Keratinocyte (primary cell): ENCODE results near the gene FOXL3. TPM values are rescaled to one million over a fixed set of nuclear protein-coding genes. Genes with fewer than 3 reads are reported as not detected.

Experiments
- DNase-seq: peaks from one replicate; pipeline ENCODE4 v3.0.0-alpha.2; 2011; ENCODE audit warnings: low read depth, missing footprints, low spot score
- FAIRE-seq: peaks from 2 replicates; lab custom pipeline; 2011; peaks lifted over from hg19 to GRCh38; lab: Jason Lieb, UNC
- H2AFZ ChIP-seq: 2 replicates; pipeline ENCODE4 v1.6.0; 2012; ENCODE audit warnings: low read length, control low read depth, inconsistent platforms; ENCODE audit not compliant: control insufficient read depth
- H3K27ac ChIP-seq: 2 replicates; pipeline ENCODE4 v1.5.1; 2011; ENCODE audit warnings: low read length; ENCODE audit not compliant: control insufficient read depth, insufficient read depth
- H3K27me3 ChIP-seq: 3 replicates; pipeline ENCODE4 v1.6.0; 2011; ENCODE audit warnings: low read length; ENCODE audit not compliant: control insufficient read depth, insufficient read depth; ENCODE audit errors: extremely low read depth
- H3K36me3 ChIP-seq, 2 experiments: 2 replicates in 1 of 2; 3 replicates in 1 of 2; pipeline ENCODE4 v1.5.1; 2011; ENCODE audit warnings: low read length in 2 of 2, mild to moderate bottlenecking in 1 of 2; ENCODE audit not compliant: control insufficient read depth in 2 of 2, insufficient read depth in 2 of 2; ENCODE audit errors: extremely low read depth in 1 of 2
- H3K4me1 ChIP-seq: 3 replicates; pipeline ENCODE4 v1.5.1; 2011; ENCODE audit warnings: low read length; ENCODE audit not compliant: control insufficient read depth, insufficient read depth; ENCODE audit errors: extremely low read depth
- H3K4me2 ChIP-seq: 3 replicates; pipeline ENCODE4 v1.6.0; 2011; ENCODE audit warnings: low read depth, low read length; ENCODE audit not compliant: control insufficient read depth, insufficient read depth; ENCODE audit errors: extremely low read depth
- H3K4me3 ChIP-seq, 3 experiments: fragments of 200-600 bp in 1 of 3; sonication (generic) in 1 of 3; 2 replicates in 2 of 3; 3 replicates in 1 of 3; pipeline ENCODE4 v1.5.1; 2011 to 2016; ENCODE audit warnings: low read length in 3 of 3, mild to moderate bottlenecking in 3 of 3, control low read depth in 2 of 3, inconsistent platforms in 1 of 3, low read depth in 1 of 3, mixed read lengths in 1 of 3, mixed run types in 1 of 3, moderate library complexity in 1 of 3; ENCODE audit not compliant: control insufficient read depth in 2 of 3, insufficient read depth in 2 of 3; ENCODE audit errors: extremely low read depth in 1 of 3
- H3K79me2 ChIP-seq: 2 replicates; pipeline ENCODE4 v1.6.0; 2012; ENCODE audit warnings: low read length; ENCODE audit not compliant: control insufficient read depth, insufficient read depth
- H3K9ac ChIP-seq: 3 replicates; pipeline ENCODE4 v1.6.0; 2011; ENCODE audit warnings: low read length; ENCODE audit not compliant: control insufficient read depth, insufficient read depth; ENCODE audit errors: extremely low read depth
- H3K9me1 ChIP-seq: 3 replicates; pipeline ENCODE4 v1.6.0; 2011; ENCODE audit warnings: low read length; ENCODE audit not compliant: control insufficient read depth, insufficient read depth; ENCODE audit errors: extremely low read depth
- H3K9me3 ChIP-seq: 2 replicates; pipeline ENCODE4 v1.5.1; 2012; ENCODE audit warnings: low read depth, low read length; ENCODE audit not compliant: control insufficient read depth
- H4K20me1 ChIP-seq: 3 replicates; pipeline ENCODE4 v1.6.0; 2011; ENCODE audit warnings: low read length; ENCODE audit not compliant: control insufficient read depth, insufficient read depth; ENCODE audit errors: extremely low read depth
- EZH2 ChIP-seq: IDR thresholded peaks from one replicate; pipeline ENCODE4 v1.6.1; 2012; ENCODE audit warnings: inconsistent platforms, mild to moderate bottlenecking, low read length, moderate library complexity
- dilution Hi-C: fragments of 300-500 bp; cut with MboI; formaldehyde crosslinking; loops from one replicate; pipeline ENCODE4 v1.7.0; 2020; ENCODE audit warnings: low sequenced_read_pairs; ENCODE audit not compliant: extremely low pct_ligation_motif_present
- polyA plus RNA-seq, 5 experiments: library from polyadenylated mRNA; depleted of rRNA in 3 of 5; stranded (reverse) in 3 of 5; stranded (forward) in 1 of 5; unstranded in 1 of 5; fragments of >200 nt; gene quantifications; 1 replicate in 1 of 5; 2 replicates in 3 of 5; 3 replicates in 1 of 5; pipeline versions ENCODE4 v1.2.1 to v1.2.3, GENCODE V29; 2011 to 2012; ENCODE audit warnings: missing spikeins in 2 of 5, low read depth in 1 of 5, low replicate concordance in 1 of 5
- TF ChIP-seq, protein P1 (sequence below), 3 experiments: IDR thresholded peaks in 1 of 3; conservative IDR thresholded peaks in 1 of 3; optimal IDR thresholded peaks in 1 of 3; 2 replicates in 2 of 3; 3 replicates in 1 of 3; pipeline versions ENCODE3 to v1.5.1; 2011; ENCODE audit warnings: low read length in 3 of 3, mild to moderate bottlenecking in 3 of 3, moderate library complexity in 2 of 3, control low read depth in 1 of 3, inconsistent platforms in 1 of 3; ENCODE audit not compliant: insufficient read depth in 2 of 3; ENCODE audit errors: extremely low read depth in 1 of 3

FOXL3 gene
- polyA plus RNA-seq, 1 donor (not counting 4 experiments of a cell fraction or from before 2014, with no cell fraction given): not detected

- Histone ChIP-seq H3K9me3 (peaks cover 2% of the 10 kb centered on the region), H2AFZ (no peak overlapping the region), H3K9ac (no peak overlapping the region), H3K4me1 (no peaks in the 10 kb centered on the region), H3K79me2 (no peaks in the 10 kb centered on the region), H3K4me2 (no peak overlapping the region), H3K36me3 (peaks cover 0 to 6% of the 10 kb centered on the region in 2 experiments), H3K27me3 (no peaks in the 10 kb centered on the region), H3K4me3 (no peak overlapping the region), H4K20me1 (no peaks in the 10 kb centered on the region), H3K27ac (no peak overlapping the region), H3K9me1 (no peaks in the 10 kb centered on the region)
- DNase-seq: no peak
- no peak for FAIRE-seq
- dilution Hi-C loops: no loop called here
- TF ChIP-seq, protein P1, sequence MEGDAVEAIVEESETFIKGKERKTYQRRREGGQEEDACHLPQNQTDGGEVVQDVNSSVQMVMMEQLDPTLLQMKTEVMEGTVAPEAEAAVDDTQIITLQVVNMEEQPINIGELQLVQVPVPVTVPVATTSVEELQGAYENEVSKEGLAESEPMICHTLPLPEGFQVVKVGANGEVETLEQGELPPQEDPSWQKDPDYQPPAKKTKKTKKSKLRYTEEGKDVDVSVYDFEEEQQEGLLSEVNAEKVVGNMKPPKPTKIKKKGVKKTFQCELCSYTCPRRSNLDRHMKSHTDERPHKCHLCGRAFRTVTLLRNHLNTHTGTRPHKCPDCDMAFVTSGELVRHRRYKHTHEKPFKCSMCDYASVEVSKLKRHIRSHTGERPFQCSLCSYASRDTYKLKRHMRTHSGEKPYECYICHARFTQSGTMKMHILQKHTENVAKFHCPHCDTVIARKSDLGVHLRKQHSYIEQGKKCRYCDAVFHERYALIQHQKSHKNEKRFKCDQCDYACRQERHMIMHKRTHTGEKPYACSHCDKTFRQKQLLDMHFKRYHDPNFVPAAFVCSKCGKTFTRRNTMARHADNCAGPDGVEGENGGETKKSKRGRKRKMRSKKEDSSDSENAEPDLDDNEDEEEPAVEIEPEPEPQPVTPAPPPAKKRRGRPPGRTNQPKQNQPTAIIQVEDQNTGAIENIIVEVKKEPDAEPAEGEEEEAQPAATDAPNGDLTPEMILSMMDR (optimal IDR thresholded peaks at IDR 0.05 in 1 of 3, IDR thresholded peaks at IDR 0.05 in 1 of 3, conservative IDR thresholded peaks at IDR 0.05 in 1 of 3; ENCODE audit: extremely low read depth in 1 of 3, insufficient read depth in 2 of 3, low read length in 3 of 3): no peak
- no peak for TF ChIP-seq EZH2
Observed at GRCh38 chr7:256461-256940, 33.5 kb upstream of the FOXL3 start.

- Histone ChIP-seq H3K4me1 (no peaks in the 10 kb centered on the region), H2AFZ (no peak overlapping the region), H3K27me3 (no peaks in the 10 kb centered on the region), H3K4me2 (no peak overlapping the region), H3K27ac (no peak overlapping the region), H3K9me3 (peaks cover 8% of the 10 kb centered on the region), H3K9ac (no peak overlapping the region), H3K9me1 (no peaks in the 10 kb centered on the region), H4K20me1 (no peaks in the 10 kb centered on the region), H3K79me2 (no peaks in the 10 kb centered on the region), H3K4me3 (no peak overlapping the region), H3K36me3 (peaks cover 0 to 5% of the 10 kb centered on the region in 2 experiments)
- TF ChIP-seq EZH2: no peak
- TF ChIP-seq, protein P1 (optimal IDR thresholded peaks at IDR 0.05 in 1 of 3, IDR thresholded peaks at IDR 0.05 in 1 of 3, conservative IDR thresholded peaks at IDR 0.05 in 1 of 3; ENCODE audit: extremely low read depth in 1 of 3, insufficient read depth in 2 of 3, low read length in 3 of 3): no peak
- FAIRE-seq (no peak), DNase-seq (no peak)
- dilution Hi-C loops: no loop called here
Observed at GRCh38 chr7:256981-257646, 32.9 kb upstream of the FOXL3 start.
